DMS79 treated with DMSO at 0.1 percent for 48 hours (cell line): ENCODE data around the gene KRT80.

ENCODE experiments used
- DNase-seq: peaks from one replicate; lab custom pipeline; 2025; lab: John Stamatoyannopoulos, UW

Gene KRT80

DNA sequence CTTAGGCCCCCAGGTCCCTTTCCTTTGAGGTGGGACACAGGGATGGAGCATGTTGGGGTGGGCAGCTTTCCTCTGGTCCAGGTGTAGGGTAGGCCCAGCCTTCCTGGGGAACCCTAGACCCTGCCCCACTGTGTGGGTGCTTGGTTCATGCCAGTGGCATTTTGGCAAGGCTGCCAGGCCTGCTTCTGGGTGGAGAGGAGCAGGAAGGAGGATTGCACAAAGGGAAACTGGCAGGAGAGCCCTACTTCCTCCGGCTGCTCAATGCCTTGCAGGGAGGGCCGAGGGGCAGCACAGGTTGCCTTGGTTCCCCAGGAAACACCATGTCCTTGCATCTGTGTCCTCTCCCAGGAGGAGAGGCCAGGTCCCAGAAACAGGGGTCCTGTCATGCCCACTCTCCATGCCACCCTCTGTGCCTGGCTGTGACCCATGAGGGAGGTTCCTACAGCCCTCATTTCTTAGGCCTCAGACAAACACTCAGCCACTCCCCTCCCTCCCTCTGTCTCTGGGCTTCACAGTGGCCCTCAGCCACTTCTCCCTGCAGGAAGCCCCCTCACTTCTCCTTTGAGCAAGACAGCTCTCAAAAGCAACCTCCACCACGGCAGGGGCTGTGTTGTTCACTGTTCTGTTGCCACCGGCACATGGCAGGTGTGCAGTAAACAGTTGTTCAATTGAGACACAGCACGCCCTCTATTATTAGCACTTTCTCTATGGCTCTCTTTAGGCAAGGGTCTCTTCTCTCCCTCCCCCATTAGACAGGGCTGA lies 6.8 kb upstream of the KRT80 start:
- peak; percentile 28 for DNase-seq

DNA sequence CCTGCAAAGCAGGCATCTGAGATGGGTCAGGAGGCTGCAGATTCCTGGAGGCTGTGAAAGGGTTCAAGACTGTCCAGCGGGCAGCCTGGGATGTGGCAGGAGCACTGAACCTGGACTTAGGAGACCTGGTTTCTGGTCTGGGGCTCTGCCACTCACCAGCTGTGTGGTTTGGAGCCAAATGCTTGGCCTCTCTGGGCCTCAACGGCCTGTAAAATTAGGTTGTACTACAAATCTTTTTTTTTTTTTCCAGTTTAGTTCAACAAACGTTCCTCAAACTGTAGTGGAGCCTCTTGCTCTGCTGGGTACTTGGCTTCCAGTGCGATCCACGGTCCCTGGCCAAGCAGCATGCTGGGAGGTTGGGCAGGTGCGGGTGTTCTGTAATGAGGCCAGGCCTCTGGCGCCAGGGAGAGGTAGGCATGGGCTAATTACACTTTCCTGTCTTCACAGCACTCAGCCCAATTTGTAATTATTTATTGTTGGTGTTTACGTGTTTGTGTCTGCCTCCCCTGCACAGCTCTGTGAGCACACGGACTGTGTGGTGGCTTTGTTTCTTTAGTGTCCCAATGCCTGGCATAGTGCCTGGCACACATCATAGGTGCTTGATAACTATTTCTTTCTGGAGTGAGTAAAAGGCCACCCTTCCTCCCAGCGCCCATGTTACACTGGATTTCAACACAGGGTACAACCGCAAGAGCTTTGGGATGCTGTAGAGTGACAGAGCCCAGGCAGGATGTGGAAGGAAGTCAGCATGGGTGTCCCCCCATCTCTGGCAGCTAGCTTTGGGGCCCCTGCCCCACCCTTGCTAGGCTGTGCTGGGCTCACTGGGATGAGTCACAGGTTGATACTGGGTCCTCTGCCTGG lies 5.8 kb upstream of the KRT80 start:
- DNase-seq, result peak; percentile 24

DNA sequence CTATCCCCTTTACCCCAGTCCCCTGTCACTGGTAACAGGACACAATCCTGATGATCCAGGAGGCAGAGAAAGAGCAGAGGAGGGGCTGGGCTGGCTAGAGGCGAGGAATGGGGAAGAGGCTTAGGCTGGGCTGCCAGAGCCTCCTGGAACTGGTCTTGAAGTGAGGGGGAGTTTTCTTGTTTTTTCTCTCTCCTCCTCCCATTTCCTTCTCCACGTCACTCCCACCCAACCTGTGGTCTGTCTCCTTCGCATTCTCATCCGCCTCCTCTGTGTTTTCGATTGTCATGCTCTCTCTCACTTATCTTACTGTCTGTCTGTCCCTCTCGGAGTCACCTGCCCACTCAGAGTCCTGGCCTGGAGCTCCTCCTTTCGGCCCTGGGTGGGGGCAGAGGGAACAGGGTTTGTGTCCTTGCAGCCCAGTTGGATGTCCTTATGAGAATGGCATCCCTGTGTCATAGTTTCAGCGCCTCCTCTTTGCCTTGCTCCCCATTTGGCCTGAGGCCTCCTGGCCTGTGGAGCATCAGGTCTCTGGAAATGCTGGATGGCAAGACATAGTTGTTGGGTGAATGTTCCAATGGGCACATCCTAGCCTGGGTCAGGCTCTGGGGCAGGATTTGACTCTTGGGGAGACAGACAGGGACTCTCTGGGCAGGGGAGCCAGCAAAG lies 3.4 kb upstream of the KRT80 start:
- DNase-seq, result no peak

DNA sequence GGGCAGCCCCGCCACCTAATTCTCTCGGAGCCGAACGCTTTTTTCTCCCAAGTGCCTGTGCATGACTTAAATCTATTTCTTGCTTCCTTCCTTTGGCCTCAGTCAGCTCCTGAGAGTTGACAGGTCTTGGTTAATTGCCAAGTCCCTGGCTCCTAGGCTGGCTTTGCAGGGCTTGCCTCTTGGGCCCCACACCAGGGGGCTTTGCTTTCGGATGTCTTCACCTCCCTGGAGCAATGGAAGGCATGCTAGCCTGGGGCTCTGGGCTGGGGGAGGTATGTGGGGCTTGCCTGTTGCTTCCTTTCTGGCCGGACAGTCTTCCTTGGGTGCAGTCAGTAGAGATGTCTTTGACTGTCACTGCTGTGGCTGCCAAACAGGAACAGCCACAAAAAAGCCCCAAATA lies 2.2 kb upstream of the KRT80 start:
- peak; percentile 20 for DNase-seq

DNA sequence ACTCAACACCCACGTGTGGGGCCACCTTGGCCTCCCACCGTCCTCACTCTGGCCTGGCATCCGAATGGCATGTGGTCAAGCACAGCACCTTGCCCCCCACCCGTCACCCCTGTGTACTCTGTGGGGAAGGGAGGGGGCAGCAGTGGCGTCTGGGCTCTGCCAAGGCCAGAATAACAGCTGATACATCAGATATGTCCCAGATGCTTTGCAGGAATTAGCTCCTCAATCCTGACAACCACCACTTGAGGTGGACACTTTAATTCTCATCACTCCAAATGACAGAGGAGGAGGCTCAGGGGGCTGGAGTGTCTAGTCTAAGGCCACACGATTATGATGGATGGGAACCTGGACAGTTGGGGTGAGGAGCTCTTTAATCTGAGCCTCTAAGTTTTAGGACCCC lies 1.7 kb upstream of the KRT80 start:
- no peak for DNase-seq

DNA sequence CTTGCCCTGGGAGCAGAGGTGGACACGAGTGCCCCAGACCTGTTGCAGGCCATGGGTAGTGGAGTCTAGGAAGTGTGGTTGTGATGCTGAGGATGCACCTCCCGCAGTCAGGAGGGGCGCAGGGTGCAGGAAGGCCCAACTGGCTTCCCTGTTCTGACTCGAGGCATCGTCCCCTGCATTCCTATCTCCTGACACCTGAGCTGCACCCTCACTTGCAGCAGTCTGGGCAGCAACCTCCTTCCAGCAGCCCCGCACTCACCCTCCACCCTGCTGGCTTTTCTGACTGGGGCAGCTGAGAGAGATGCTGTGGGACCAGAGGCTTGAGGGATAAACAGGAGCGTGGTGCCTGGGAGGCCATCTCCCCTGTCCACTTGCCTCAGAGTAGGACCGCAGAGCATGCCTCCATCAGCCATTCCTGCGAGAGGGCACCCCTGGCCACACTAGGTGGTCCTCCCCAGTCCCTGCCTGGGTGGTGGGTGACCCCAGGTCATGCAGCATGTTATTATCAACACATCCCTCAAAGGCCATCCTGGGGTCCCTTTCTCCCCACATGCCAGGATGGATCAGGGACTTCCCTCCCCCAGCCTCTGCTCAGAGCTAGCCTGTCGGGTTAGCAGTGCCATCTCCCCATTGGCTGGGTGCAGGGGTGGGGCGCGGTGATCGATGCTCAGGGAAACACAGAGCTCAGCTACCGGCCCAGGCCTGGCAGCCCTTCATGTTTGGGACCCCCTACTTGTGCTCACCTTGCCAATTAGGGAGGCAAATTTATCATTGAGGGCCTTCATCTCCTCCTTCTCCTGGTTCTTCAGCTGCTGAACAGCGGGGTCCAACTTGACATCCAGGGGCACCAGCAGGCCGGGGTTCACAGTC lies 719 bp downstream of the KRT80 start:
- no peak for DNase-seq

DNA sequence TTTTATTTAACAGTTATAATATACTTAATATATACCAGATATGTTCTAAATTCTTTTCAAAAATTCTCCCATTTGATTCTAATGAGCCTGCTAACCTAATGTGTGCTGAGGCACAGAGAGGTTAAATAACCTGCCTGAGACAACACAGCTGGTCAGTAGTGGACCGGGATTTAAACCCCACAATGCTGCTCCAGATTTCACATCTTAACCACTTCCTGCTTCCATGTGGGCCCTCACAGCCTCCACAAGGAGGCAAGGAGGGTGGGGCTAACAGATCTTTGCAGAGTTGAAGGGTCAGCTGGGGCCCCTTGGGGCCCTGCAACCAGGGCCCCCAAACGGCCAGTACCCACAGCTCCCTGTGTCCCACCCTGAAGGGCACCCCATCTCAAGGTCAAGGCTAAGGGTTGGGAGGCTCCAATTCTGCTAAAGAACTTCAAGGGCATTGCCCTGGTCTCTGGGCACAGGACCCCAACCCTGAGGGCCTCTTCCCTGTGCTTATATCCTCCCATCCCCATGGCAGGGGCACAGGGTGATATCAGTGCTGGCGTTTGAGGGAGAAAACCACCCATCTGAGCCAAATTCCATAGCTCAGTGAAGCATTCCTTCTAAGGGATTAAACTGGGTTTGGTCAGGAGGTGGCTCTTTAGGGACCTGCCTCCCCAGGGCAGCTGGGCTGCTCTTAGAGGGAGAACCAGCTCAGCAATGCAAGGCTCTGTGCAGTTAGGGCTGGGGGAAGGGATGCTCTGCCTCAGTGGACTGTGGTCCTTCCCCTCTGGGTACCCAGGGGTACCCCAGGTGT lies 2.2 kb downstream of the KRT80 start:
- DNase-seq, result no peak

DNA sequence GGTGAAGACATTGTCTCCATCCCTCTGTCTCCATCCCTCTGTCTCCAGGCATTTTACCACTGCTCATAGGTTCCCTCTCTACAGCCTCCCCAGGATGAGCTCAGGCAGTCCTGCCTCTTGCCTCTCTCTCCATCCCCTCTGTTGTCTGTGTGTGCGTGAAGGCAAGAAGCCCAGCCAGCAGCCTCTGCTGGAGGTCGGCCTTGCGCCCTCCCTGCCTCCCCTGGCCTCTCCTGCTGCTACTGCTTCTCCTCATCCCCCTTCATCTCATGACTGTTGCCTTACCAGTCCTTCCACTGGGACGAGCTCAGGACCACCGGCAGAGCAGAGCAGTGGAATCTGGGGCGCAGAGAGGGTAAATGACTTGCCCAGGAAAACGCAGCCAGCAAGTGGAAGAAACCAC lies 3.2 kb downstream of the KRT80 start:
- DNase-seq, result no peak

DNA sequence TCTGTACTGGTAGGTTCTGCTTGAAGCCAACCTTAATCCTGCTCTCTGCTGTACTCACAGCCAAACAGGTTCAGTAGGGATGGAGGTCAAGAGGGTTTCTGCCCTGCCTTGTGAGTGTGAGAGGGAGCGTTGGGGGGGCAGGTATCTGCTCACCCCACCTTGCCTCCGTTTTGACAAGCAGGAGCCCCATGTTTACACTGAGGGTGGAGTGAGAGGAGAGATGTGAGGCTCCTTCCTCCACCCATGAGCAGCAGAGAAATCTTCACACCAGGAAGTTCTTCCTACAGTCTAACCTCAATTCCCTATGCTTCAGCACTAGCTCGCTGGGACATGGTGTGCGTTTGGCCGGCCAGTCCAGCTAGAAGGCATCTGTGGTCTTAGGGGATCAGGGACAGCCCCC lies 4.2 kb downstream of the KRT80 start:
- no peak for DNase-seq

DNA sequence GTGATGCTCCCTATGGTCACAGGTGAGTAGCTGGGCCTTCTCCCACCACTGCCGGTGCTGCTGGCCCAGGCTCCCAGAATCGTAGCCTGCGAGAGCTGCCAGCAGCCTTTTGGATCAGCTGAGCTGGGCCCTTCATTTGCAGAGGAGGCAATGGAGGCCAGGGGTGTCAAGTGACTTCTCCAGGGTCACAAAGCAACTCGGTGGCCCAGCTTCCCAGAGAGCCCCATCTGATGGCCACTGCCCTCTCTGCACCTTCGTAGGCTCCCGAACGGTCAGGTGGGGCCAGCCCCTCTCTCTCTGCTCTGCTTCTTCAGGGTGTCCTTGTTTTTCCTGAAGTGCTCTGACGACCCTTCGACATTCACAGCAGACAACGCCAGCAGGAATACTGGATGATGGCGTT lies 4.6 kb downstream of the KRT80 start:
- DNase-seq, result no peak

DNA sequence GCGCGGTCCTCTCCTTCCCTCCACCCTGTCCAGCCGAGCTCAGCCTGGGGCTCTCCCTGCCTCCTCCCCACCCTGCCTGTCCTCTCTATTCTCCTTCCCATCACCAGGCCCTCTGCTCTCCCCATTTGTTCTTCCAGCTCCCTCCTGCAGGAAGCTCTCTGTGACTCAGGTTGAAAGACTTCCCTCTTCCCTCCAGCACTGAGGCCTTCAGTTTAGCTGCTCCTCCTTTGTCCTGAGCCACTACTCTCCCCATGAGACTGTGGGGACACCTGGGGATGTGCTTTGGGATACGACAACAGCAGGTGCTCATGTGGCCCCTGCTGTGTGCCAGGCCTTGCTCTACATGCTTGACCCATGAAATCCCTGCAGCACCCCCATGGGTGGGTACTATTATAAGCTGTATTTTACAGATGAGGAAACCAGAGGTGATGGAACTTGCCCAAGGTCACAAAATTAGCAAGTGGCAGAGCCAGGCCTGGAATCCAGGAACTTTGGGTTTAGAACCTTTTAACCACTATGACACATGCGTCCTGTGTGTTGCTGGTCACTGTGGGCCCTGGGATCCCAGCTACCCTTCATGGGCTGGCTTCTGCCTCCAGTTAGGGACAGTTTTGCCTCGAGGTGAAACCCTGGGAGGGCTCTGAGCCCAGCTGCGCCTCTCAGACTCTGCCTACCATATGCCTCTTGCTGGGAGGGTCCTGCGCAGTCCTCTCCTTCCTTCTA lies 5.5 kb downstream of the KRT80 start:
- DNase-seq, result no peak

DNA sequence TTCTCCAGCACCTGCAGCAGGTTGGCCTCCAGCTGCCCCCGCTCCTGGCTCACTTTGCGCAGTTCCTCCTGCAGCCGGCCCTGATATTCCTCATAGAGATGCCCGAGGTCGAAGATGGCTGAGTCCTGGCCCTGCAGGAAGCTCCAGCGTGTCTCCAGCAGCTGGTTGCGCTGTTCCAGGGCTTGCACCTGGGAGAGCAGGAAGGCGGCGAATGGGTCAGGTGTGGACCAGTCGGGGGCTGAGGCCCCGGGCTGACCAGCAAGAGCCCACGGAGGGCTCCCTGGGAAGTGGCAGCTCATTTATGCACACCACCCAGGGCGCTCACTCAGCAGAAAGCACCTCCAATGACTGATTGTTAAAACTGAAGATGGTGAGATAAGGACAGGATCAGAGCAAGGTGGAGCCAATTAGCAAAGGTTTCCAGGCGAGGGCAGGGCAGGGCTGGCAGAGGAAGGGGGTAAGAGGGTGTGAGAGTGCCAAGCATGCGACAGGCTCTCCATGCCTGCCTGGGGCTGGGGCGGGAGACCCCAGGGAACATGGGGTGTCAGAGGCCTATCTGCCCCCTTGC lies 6.3 kb downstream of the KRT80 start:
- DNase-seq, result no peak

DNA sequence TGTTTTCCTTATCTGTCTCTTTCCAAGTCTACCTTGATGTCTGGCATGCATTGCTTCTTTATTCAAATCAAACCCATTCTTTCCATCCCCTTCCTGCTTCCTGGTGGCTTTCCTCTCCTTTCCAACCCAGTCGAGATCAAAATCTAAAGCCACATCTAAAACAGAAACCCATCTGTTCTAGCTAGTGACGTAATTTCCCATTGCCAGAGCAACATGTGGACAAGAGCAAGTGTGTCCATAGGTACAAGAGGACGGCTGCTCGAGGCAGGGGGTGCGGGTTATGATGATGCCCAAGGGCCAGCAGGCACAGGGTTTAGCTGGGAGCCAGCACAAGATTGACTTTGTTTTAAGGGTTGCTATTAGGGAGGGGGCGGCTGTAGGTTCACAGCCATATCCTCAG lies 7.0 kb downstream of the KRT80 start:
- DNase-seq, result no peak

DNA sequence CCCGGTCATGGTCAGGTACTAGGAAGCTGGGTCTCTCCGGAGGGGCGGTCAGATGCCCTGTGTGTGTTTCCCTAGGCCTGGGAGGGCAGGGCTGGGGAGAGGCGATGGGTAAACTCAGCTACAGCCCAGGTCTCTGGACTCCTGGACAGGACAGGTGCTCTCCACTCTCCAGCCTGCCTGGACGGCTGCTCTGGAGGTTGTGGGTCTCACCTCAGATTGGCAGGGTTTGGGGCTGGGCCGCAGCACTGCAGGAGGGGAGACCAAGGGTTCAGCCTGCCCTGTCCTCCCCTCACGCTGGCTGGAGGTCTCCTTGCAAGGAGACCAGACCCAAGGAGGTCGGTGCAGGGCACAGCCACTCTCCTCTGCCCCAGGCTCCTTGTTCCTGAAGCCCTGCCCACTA lies 7.8 kb downstream of the KRT80 start:
- DNase-seq, result no peak

DNA sequence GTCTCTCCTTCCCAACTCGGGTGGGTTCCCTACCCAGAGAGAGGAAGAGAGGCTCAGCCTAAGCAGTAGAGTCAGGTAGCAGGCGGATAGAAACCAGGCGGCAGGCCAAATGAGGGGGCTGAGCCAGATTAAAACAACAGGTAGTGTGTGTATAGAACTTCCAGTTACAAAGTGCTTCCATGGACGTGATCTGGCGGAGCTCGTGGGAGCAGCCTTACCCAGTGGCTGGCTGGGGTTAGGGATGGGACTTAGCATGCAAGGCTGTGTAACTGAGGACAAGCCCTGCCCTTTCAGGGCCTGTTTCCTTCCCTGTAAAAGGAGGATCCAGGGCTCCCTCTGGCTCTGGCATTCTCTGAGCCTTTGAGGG lies 8.3 kb downstream of the KRT80 start:
- DNase-seq, result peak; percentile 12

DNA sequence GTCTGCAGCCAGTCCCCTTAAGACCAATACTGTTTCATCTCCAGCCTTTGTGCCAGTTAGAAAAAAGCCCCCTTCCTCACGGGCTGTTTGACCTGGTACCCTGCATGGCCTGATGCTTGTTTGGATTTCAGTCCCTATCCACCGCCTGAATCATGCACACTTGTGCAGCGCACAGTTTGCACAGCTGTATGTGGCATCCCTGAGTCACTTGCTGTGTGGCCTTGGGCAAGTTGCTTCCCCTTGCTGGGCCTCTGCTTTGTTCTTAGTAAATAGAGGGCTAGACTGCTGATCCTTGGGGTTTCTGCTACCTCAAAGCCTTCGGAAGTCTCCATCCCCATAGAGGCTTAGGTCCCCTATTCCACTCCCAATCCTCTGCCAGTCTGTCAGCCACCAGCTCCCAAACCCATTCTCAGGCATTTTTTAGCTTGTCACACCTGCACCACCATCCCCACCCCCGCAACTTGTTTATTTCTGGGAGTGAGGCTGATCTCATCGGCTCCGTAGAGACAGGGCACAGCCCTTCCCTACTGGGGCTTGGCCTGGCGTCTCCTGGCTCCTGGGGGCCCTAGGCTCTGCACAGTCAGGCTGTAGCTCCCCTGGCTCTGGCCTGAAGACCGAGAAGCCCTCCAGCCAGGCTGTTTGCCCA lies 8.8 kb downstream of the KRT80 start:
- no peak for DNase-seq

DNA sequence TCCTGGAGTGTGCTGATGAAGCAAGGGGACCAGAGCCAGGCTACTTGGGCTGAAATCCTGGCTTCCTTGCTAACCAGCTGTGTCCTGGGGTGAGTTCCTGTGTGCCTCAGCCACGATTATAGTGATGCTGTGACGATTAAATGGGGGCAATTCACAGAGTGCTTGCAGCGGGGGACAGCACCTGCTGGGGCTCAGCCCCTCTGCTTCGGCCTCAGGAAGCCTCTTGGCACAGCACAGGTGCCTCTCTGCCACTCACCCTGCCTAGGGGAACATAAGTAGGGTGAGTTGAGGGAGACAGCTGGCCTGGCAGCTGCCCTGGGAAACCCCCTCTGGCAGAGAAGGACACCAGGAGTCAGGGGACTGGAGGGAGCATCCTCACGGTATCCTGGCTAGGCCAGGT lies 9.4 kb downstream of the KRT80 start:
- DNase-seq, result no peak

DNA sequence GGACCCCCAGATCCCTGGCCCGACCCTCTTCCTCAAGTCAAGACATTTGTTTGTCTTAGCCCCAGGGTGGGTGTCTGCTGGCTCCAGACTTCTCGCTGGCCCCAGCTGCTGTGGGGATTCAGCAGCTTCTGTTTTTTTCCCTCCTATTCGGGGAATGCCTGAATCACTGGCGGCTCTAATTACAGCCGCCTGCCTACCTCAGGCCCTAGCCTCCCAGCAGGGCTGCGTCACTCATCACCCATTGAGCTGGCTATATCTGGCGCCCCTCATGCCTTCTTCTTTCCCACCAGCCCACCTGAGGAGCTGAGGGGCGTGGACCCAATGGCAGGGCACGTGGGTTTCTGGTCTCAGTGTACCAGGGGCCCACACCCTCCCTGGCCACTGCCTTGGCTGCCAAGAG lies 10.1 kb downstream of the KRT80 start:
- peak; percentile 43 for DNase-seq

DNA sequence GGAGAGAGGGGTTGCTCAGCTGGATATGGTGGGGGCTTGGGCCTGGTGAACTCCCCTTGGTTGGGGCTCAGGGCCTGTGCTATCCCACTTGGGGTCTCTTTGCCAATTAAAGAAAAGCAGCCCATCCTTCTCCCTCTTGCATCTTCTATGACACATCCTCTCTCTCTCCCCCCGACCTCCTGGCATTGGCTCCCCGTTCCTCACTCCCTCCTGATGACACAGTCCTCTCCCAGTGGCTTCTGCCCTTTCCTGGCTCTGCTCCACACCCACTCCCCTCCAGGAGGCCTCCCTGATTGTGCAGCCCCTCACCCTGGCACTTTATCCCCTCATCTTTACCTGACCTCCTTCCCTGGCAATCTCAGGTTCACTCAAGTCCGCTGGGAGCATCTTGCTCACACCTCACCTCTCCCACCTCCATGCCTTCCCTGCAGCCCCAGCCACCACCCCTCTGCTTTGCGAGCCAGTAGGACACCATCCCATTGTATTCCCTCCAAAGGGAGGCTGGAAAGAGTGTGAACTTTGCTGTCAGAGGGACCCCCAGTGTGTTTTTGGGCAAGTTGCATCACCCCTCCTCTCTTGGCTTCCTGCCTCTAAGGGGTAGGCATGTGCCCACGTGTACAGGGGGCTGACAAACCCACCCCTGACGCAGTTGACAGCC lies 10.7 kb downstream of the KRT80 start:
- no peak for DNase-seq
